Measurements from ENCODE around the gene HIPK1. TPM values are rescaled to one million over a fixed set of nuclear protein-coding genes. Genes with fewer than 3 reads are reported as not detected.

Gene HIPK1
- total RNA-seq, 1 experiment from 2014 or later: 11.4 TPM

GRCh38 chr1:113965703-113966412, 36.7 kb downstream of the HIPK1 start:
- no peak for DNase-seq (ENCODE audit: low read depth, low spot score)
- in situ Hi-C loops (cut with HindIII; ENCODE audit: low pct_unique_long_range_greater_than_20kb, low sequenced_read_pairs): no loop called here

- in situ Hi-C loops (cut with HindIII; ENCODE audit: low pct_unique_long_range_greater_than_20kb, low sequenced_read_pairs): no loop called here
- no peak for DNase-seq (ENCODE audit: low read depth, low spot score)
Observed at GRCh38 chr1:113972954-113973353, 43.8 kb downstream of the HIPK1 start.

GRCh38 chr1:113975211-113975895, 46.2 kb downstream of the HIPK1 start:
- DNase-seq (ENCODE audit: low read depth, low spot score): no peak
- in situ Hi-C loops (cut with HindIII; ENCODE audit: low pct_unique_long_range_greater_than_20kb, low sequenced_read_pairs): no loop called here

- peak; percentile 31 for DNase-seq (ENCODE audit: low read depth, low spot score)
- in situ Hi-C loops (cut with HindIII; ENCODE audit: low pct_unique_long_range_greater_than_20kb, low sequenced_read_pairs): no loop called here
Observed at GRCh38 chr1:113976609-113977278, 47.6 kb downstream of the HIPK1 start.

GRCh38 chr1:113977906-113978305, 48.8 kb downstream of the HIPK1 start:
- DNase-seq (ENCODE audit: low read depth, low spot score): no peak
- in situ Hi-C loops (cut with HindIII; ENCODE audit: low pct_unique_long_range_greater_than_20kb, low sequenced_read_pairs): no loop called here

GRCh38 chr1:113978863-113979702, 50.0 kb downstream of the HIPK1 start, which contains the start of gene OLFML3:
Gene OLFML3 (plus strand): TSS chr1:113979474. CDS start chr1:113979517, 43 bp downstream.
- peak; percentile 83 for DNase-seq (ENCODE audit: low read depth, low spot score)
- in situ Hi-C loops (cut with HindIII; ENCODE audit: low pct_unique_long_range_greater_than_20kb, low sequenced_read_pairs): no loop called here

GRCh38 chr1:113980110-113980509, 51.0 kb downstream of the HIPK1 start:
- in situ Hi-C loops (cut with HindIII; ENCODE audit: low pct_unique_long_range_greater_than_20kb, low sequenced_read_pairs): no loop called here
- no peak for DNase-seq (ENCODE audit: low read depth, low spot score)

- no peak for DNase-seq (ENCODE audit: low read depth, low spot score)
- in situ Hi-C loops (cut with HindIII; ENCODE audit: low pct_unique_long_range_greater_than_20kb, low sequenced_read_pairs): no loop called here
Observed at GRCh38 chr1:113981962-113982931, 53.1 kb downstream of the HIPK1 start.

- in situ Hi-C loops (cut with HindIII; ENCODE audit: low pct_unique_long_range_greater_than_20kb, low sequenced_read_pairs): no loop called here
- DNase-seq (ENCODE audit: low read depth, low spot score): no peak
Observed at GRCh38 chr1:113982949-113983348, 53.8 kb downstream of the HIPK1 start.

- in situ Hi-C loops (cut with HindIII; ENCODE audit: low pct_unique_long_range_greater_than_20kb, low sequenced_read_pairs): no loop called here
- no peak for DNase-seq (ENCODE audit: low read depth, low spot score)
Observed at GRCh38 chr1:113983391-113983790, 54.3 kb downstream of the HIPK1 start.

GRCh38 chr1:113983826-113984225, 54.7 kb downstream of the HIPK1 start:
- DNase-seq (ENCODE audit: low read depth, low spot score): no peak
- in situ Hi-C loops (cut with HindIII; ENCODE audit: low pct_unique_long_range_greater_than_20kb, low sequenced_read_pairs): no loop called here

- in situ Hi-C loops (cut with HindIII; ENCODE audit: low pct_unique_long_range_greater_than_20kb, low sequenced_read_pairs): no loop called here
- DNase-seq (ENCODE audit: low read depth, low spot score): no peak
Observed at GRCh38 chr1:113984710-113985109, 55.6 kb downstream of the HIPK1 start.

GRCh38 chr1:113986802-113987201, 57.7 kb downstream of the HIPK1 start:
- in situ Hi-C loops (cut with HindIII; ENCODE audit: low pct_unique_long_range_greater_than_20kb, low sequenced_read_pairs): no loop called here
- DNase-seq (ENCODE audit: low read depth, low spot score): no peak

GRCh38 chr1:113987259-113987658, 58.1 kb downstream of the HIPK1 start:
- DNase-seq (ENCODE audit: low read depth, low spot score): no peak
- in situ Hi-C loops (cut with HindIII; ENCODE audit: low pct_unique_long_range_greater_than_20kb, low sequenced_read_pairs): no loop called here

GRCh38 chr1:113990530-113990929, 61.4 kb downstream of the HIPK1 start:
- DNase-seq (ENCODE audit: low read depth, low spot score): no peak
- in situ Hi-C loops (cut with HindIII; ENCODE audit: low pct_unique_long_range_greater_than_20kb, low sequenced_read_pairs): no loop called here

- peak; percentile 36 for DNase-seq (ENCODE audit: low read depth, low spot score)
- in situ Hi-C loops (cut with HindIII; ENCODE audit: low pct_unique_long_range_greater_than_20kb, low sequenced_read_pairs): no loop called here
Observed at GRCh38 chr1:113990961-113991360, 61.8 kb downstream of the HIPK1 start.

Measured in SK-MEL-5 (cell line).